Measurements from ENCODE around the gene FSHR. TPM values are rescaled to one million over a fixed set of nuclear protein-coding genes. Genes with fewer than 3 reads are reported as not detected.

FSHR gene
- total and polyA plus RNA-seq, 2 of the 4 experiments (the other 2 are of a cell fraction) = not detected

- Histone ChIP-seq H3K36me3 (ENCODE audit: control insufficient read depth, insufficient read depth, low read length) (no peaks in the 10 kb centered on the region), H3K9ac (ENCODE audit: low read depth, low read length) (no peak overlapping the region), H2AK5ac (ENCODE audit: low read depth, low read length) (no peak overlapping the region), H3K56ac (ENCODE audit: extremely low read depth, insufficient read depth, low read length) (no peak overlapping the region), H2AK9ac (replicated peaks; ENCODE audit: low read depth, low read length, poor library complexity) (no peak overlapping the region), H3K9me3 (ENCODE audit: control insufficient read depth, insufficient read depth, low read length) (no peaks in the 10 kb centered on the region), H3K4me3 (ENCODE audit: insufficient read depth, low read depth, low read length) (no peak overlapping the region), H2BK5ac (ENCODE audit: low read depth, low read length, poor library complexity, severe bottlenecking) (no peak overlapping the region), H4K20me1 (ENCODE audit: insufficient read depth, low read length) (no peaks in the 10 kb centered on the region), H3K27ac (ENCODE audit: insufficient read depth, low read length) (no peak overlapping the region), H2AFZ (replicated peaks; ENCODE audit: low read length, poor library complexity) (no peak overlapping the region), H3K4me1 (ENCODE audit: control insufficient read depth, insufficient read depth, low read length) (no peaks in the 10 kb centered on the region), H3K9me1 (ENCODE audit: insufficient read depth, low read length) (no peaks in the 10 kb centered on the region), H2BK20ac (ENCODE audit: low read depth, low read length) (no peak overlapping the region), H2BK15ac (ENCODE audit: low read depth, low read length) (no peak overlapping the region), H4K5ac (ENCODE audit: low read depth, low read length) (no peak overlapping the region), H3K79me1 (ENCODE audit: low read depth in 1 of 2, low read length in 2 of 2) (no peaks in the 10 kb centered on the region), H3K27me3 (ENCODE audit: control insufficient read depth, insufficient read depth, low read length) (no peaks in the 10 kb centered on the region; the same call in 1 of the 2 replicates), H4K8ac (ENCODE audit: low read depth in 2 of 2, low read length in 2 of 2) (no peak overlapping the region), H4K91ac (ENCODE audit: insufficient read depth, low read depth, low read length) (no peak overlapping the region), H3K18ac (ENCODE audit: low read depth, low read length) (no peak overlapping the region), H2BK120ac (ENCODE audit: low read depth, low read length) (no peak overlapping the region), H3K14ac (replicated peaks; ENCODE audit: low read depth, low read length) (no peak overlapping the region), H3K23ac (ENCODE audit: low read depth, low read length) (no peak overlapping the region), H3K4ac (ENCODE audit: low read depth, low read length) (no peak overlapping the region), H3K4me2 (ENCODE audit: low read depth, low read length) (no peak overlapping the region)
- WGBS, 2 experiments (ENCODE audit: extremely low coverage in 2 of 2, insufficient read length in 1 of 2) = no CpG with 5 or more reads among the region's 4 CpGs
- ATAC-seq (ENCODE audit: low read depth) = no peak
- intact Hi-C loops (cut with micrococcal nuclease) (no loop called here), in situ Hi-C loops (cut with MboI; ENCODE audit: low sequenced_read_pairs) (no loop called here), dilution Hi-C loops (cut with HindIII; ENCODE audit: low sequenced_read_pairs, unreplicated experiment) (no loop called here)
- TF ChIP-seq FOS (IDR thresholded peaks at IDR 0.05; ENCODE audit: low read depth, low read length) (no peak), MAFK (IDR thresholded peaks at IDR 0.05; ENCODE audit: low read depth, low read length) (no peak)
- ChIA-PET CTCF (no interaction called here), POLR2A (ENCODE audit: unreplicated experiment) (no interaction called here)
- no TSS peak for BruUV-seq (replicated peaks)
- DNase-seq = no peak
These were observed 174.6 kb downstream of the FSHR start for GRCh38 chr2:48979691-48980090.

Measured in IMR-90 (cell line).